Neural cell (in vitro differentiated cells): ENCODE measurements around the gene LAGE3. TPM values are rescaled to one million over a fixed set of nuclear protein-coding genes. Genes with fewer than 3 reads are reported as not detected.

Experiments
- H2AFZ ChIP-seq: fragments of 200-600, 300-800 bp; sonication (generic), shearing (Covaris generic); 2 replicates; pipeline ENCODE4 v1.6.0; 2014; ENCODE audit warnings: low read depth, mild to moderate bottlenecking, antibody characterized with exemption, low read length, moderate library complexity
- H3F3A ChIP-seq: fragments of 200-600 bp; shearing (Covaris generic); 2 replicates; pipeline ENCODE4 v1.6.1; 2016; ENCODE audit warnings: mild to moderate bottlenecking, moderate library complexity, mixed read lengths, antibody characterized with exemption, low read length; ENCODE audit not compliant: insufficient read depth, poor library complexity, severe bottlenecking
- H3K27ac ChIP-seq: fragments of 200-600, 300-800 bp; sonication (generic), shearing (Covaris generic); 2 replicates; pipeline ENCODE4 v1.5.1; 2014; ENCODE audit warnings: mild to moderate bottlenecking, low read length, moderate library complexity
- H3K27me3 ChIP-seq: fragments of 300-800, 200-600 bp; sonication (generic), shearing (Covaris generic); 2 replicates; pipeline ENCODE4 v1.6.0; 2014; ENCODE audit warnings: mild to moderate bottlenecking, low read depth, low read length, moderate library complexity; ENCODE audit not compliant: insufficient read depth
- H3K36me3 ChIP-seq: fragments of 300-800, 200-600 bp; sonication (generic), shearing (Covaris generic); 2 replicates; pipeline ENCODE4 v1.5.1; 2014; ENCODE audit warnings: mild to moderate bottlenecking, antibody characterized with exemption, low read length, moderate library complexity; ENCODE audit not compliant: insufficient read depth
- H3K4me2 ChIP-seq: fragments of 300-800, 200-600 bp; sonication (generic), shearing (Covaris generic); 2 replicates; pipeline ENCODE4 v1.6.0; 2014; ENCODE audit warnings: mild to moderate bottlenecking, low read length
- H3K4me3 ChIP-seq: fragments of 300-800, 200-600 bp; sonication (generic), shearing (Covaris generic); 2 replicates; pipeline ENCODE4 v1.5.1; 2014; ENCODE audit warnings: mild to moderate bottlenecking, low read length, moderate library complexity
- H3K79me2 ChIP-seq: fragments of 200-600 bp; shearing (Covaris generic); replicated peaks from 2 replicates; pipeline ENCODE4 v1.6.0; 2014; ENCODE audit warnings: mild to moderate bottlenecking, low read length, moderate library complexity; ENCODE audit not compliant: insufficient read depth
- H3K9ac ChIP-seq: fragments of 300-800, 200-600 bp; sonication (generic), shearing (Covaris generic); 2 replicates; pipeline ENCODE4 v1.6.1; 2016; ENCODE audit warnings: mild to moderate bottlenecking, low read length, mixed read lengths
- H3K9me2 ChIP-seq: fragments of 200-600 bp; shearing (Covaris generic); 2 replicates; pipeline ENCODE4 v1.6.1; 2016; ENCODE audit warnings: mild to moderate bottlenecking, low read length, mixed read lengths; ENCODE audit not compliant: insufficient read depth
- H3K9me3 ChIP-seq: fragments of 200-600, 300-800 bp; sonication (generic), shearing (Covaris generic); 2 replicates; pipeline ENCODE4 v1.6.1; 2016; ENCODE audit warnings: mild to moderate bottlenecking, mixed run types, low read length, moderate library complexity, mixed read lengths
- H4K20me1 ChIP-seq: fragments of 200-600 bp; shearing (Covaris generic); 2 replicates; pipeline ENCODE4 v1.6.1; 2016; ENCODE audit warnings: mild to moderate bottlenecking, mixed run types; ENCODE audit not compliant: insufficient read depth
- CTCF ChIP-seq: fragments of 450-650 bp; IDR thresholded peaks from 2 replicates; pipeline ENCODE4 v1.5.1; 2014; ENCODE audit warnings: antibody characterized with exemption, mild to moderate bottlenecking, moderate library complexity; ENCODE audit not compliant: poor library complexity, severe bottlenecking
- EP300 ChIP-seq: fragments of 450-650 bp; conservative IDR thresholded peaks from 2 replicates; pipeline ENCODE4 v1.6.1; 2014; ENCODE audit warnings: antibody characterized with exemption, mild to moderate bottlenecking, moderate library complexity; ENCODE audit not compliant: poor library complexity, severe bottlenecking
- EZH2 ChIP-seq: fragments of 200-600, 300-800 bp; shearing (Covaris generic), sonication (generic); IDR thresholded peaks from 2 replicates; pipeline ENCODE4 v1.6.1; 2014; ENCODE audit warnings: antibody characterized with exemption, low read length, borderline replicate concordance, mild to moderate bottlenecking; ENCODE audit not compliant: insufficient read depth, poor library complexity, severe bottlenecking
- MXI1 ChIP-seq: fragments of 450-650 bp; conservative IDR thresholded peaks from 2 replicates; pipeline ENCODE4 v1.6.1; 2014; ENCODE audit warnings: antibody characterized with exemption, mild to moderate bottlenecking; ENCODE audit not compliant: poor library complexity, severe bottlenecking
- POLR2AphosphoS5 ChIP-seq: IDR thresholded peaks from 2 replicates; pipeline ENCODE4 v1.6.1; 2012
- RAD21 ChIP-seq: fragments of 450-650 bp; conservative IDR thresholded peaks from 2 replicates; pipeline ENCODE4 v1.6.1; 2014; ENCODE audit warnings: antibody characterized with exemption, mild to moderate bottlenecking, moderate library complexity
- REST ChIP-seq: IDR thresholded peaks from 2 replicates; pipeline ENCODE4 v1.6.1; 2012; ENCODE audit warnings: borderline replicate concordance
- SMC3 ChIP-seq: fragments of 450-650 bp; conservative IDR thresholded peaks from 2 replicates; pipeline ENCODE4 v1.6.1; 2014; ENCODE audit warnings: antibody characterized with exemption, mild to moderate bottlenecking, moderate library complexity; ENCODE audit not compliant: poor library complexity
- TAF1 ChIP-seq: IDR thresholded peaks from 2 replicates; pipeline ENCODE4 v1.6.1; 2012; ENCODE audit warnings: low read depth
- polyA plus RNA-seq: library from polyadenylated mRNA; depleted of rRNA; stranded (reverse); fragments of >200 nt; gene quantifications from 2 replicates; pipeline ENCODE4 v1.2.3, GENCODE V29; 2014

Gene LAGE3
- polyA plus RNA-seq, 1 donor from 2014 or later = 37.3 TPM

DNA sequence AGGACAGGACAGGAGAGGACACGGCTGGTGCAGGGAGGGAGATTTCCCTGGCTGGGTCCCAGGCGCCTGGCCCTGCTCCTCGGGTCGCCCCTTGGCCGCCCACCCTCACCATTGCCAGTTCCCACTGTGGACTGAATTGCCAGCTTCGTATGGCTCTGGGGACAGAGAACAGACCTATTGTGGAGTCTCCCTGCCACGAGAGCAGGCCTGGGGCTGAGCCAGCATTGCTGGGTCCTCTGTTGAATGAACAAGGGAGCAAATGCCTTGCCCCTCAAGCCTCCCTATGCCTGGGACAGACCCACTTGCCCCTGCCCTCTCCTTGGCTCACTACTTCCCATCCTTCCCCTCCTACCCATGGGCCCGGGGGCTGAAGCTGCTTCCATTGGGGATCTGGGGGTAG is 16.7 kb downstream of the LAGE3 start:
- no peaks in the 10 kb centered on the region for H3K9me2 ChIP-seq
- no peak overlapping the region for H3K4me2 ChIP-seq
- H4K20me1 ChIP-seq = no peaks in the 10 kb centered on the region
- H3K27me3 ChIP-seq = no peaks in the 10 kb centered on the region
- H3F3A ChIP-seq = no peaks in the 10 kb centered on the region
- peaks cover 18% of the 10 kb centered on the region for H3K79me2 ChIP-seq
- H3K9me3 ChIP-seq = no peaks in the 10 kb centered on the region
- H3K4me3 ChIP-seq = peak overlapping the region; percentile 21
- no peak overlapping the region for H3K9ac ChIP-seq
- H3K27ac ChIP-seq = no peak overlapping the region
- no peak overlapping the region for H2AFZ ChIP-seq
- TF ChIP-seq REST = no peak
- no peak for TF ChIP-seq EP300
- TF ChIP-seq POLR2AphosphoS5 = no peak
- no peak for TF ChIP-seq MXI1
- TF ChIP-seq RAD21 = no peak
- no peak for TF ChIP-seq SMC3
- TF ChIP-seq CTCF = no peak
- no peaks in the 10 kb centered on the region for H3K36me3 ChIP-seq

DNA sequence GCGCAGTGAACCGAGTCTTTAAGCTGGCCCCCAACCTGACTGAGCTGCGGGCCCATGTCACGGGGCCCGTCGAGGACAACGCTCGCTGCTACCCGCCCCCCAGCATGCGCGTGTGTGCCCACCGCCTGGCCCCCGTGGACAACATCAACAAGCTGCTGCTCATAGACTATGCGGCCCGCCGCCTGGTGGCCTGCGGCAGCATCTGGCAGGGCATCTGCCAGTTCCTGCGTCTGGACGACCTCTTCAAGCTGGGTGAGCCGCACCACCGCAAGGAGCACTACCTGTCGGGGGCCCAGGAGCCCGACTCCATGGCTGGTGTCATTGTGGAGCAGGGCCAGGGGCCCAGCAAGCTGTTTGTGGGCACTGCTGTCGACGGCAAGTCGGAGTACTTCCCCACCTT is 18.8 kb downstream of the LAGE3 start:
- Histone ChIP-seq H3K27me3 (no peaks in the 10 kb centered on the region), H2AFZ (no peak overlapping the region), H3K4me3 (peak overlapping the region; percentile 85), H4K20me1 (no peaks in the 10 kb centered on the region), H3K4me2 (no peak overlapping the region), H3F3A (no peaks in the 10 kb centered on the region), H3K9me2 (no peaks in the 10 kb centered on the region), H3K79me2 (peaks cover 18% of the 10 kb centered on the region), H3K9ac (no peak overlapping the region), H3K27ac (no peak overlapping the region), H3K36me3 (no peaks in the 10 kb centered on the region), H3K9me3 (no peaks in the 10 kb centered on the region)
- TF ChIP-seq TAF1 (no peak), REST (no peak), SMC3 (no peak), RAD21 (no peak), CTCF (no peak), EZH2 (no peak), POLR2AphosphoS5 (no peak), MXI1 (no peak), EP300 (no peak)
